Upper lobe of left lung (tissue), 6 donors: ENCODE measurements around the gene CAB39. TPM values are rescaled to one million over a fixed set of nuclear protein-coding genes. Genes with fewer than 3 reads are reported as not detected.

Experiments
- ATAC-seq, 2 donors: fragments of 200-7000 bp; cut with Tn5 transposase; one replicate each; pipeline ENCODE4 v1.9.1; 2022; ENCODE audit warnings: mild to moderate bottlenecking in 2 of 2, moderate library complexity in 2 of 2; ENCODE audit not compliant: low FRiP score in 2 of 2
- DNase-seq, 2 donors: peaks; one replicate each; pipeline ENCODE4 v3.0.0-alpha.2; 2019 to 2020
- H3K27ac ChIP-seq, 4 donors: fragments of 200-600 bp; sonication (generic); one replicate each; pipeline ENCODE4 v1.5.1; 2016 to 2019
- H3K27me3 ChIP-seq, 4 donors: fragments of 200-600 bp; sonication (generic); one replicate each; pipeline ENCODE4 v1.5.1; 2017 to 2019
- H3K36me3 ChIP-seq, 4 donors: fragments of 200-600 bp; sonication (generic); one replicate each; pipeline ENCODE4 v1.5.1; 2016 to 2019
- H3K4me1 ChIP-seq, 4 donors: fragments of 200-600 bp; sonication (generic); one replicate each; pipeline ENCODE4 v1.5.1; 2018 to 2019
- H3K4me3 ChIP-seq, 4 donors: fragments of 200-600 bp; sonication (generic); one replicate each; pipeline ENCODE4 v1.5.1; 2017 to 2019; ENCODE audit warnings: mild to moderate bottlenecking in 2 of 4, moderate library complexity in 1 of 4
- H3K9me3 ChIP-seq, 4 donors: fragments of 200-600 bp; sonication (generic); one replicate each; pipeline ENCODE4 v1.5.1; 2018 to 2019
- CTCF ChIP-seq, 6 experiments: fragments of 450-650 bp in 4 of 6; fragments of 200-600 bp in 2 of 6; sonication (generic) in 2 of 6; IDR thresholded peaks; one replicate each; pipeline ENCODE4 v1.5.1; 2016 to 2019; ENCODE audit warnings: antibody characterized with exemption in 6 of 6
- EP300 ChIP-seq, 4 donors: sonication (generic); formaldehyde crosslinking; IDR thresholded peaks; one replicate each; pipeline ENCODE4 v1.5.1; 2017; ENCODE audit warnings: antibody characterized with exemption in 4 of 4, control low read depth in 2 of 4
- POLR2A ChIP-seq, 4 donors: fragments of 450-650 bp; IDR thresholded peaks; one replicate each; pipeline ENCODE4 v1.5.1; 2016 to 2017; ENCODE audit warnings: antibody characterized with exemption in 4 of 4, mild to moderate bottlenecking in 2 of 4
- POLR2AphosphoS5 ChIP-seq, 2 donors: sonication (generic); formaldehyde crosslinking; IDR thresholded peaks; one replicate each; pipeline ENCODE4 v1.5.1; 2017; ENCODE audit warnings: antibody characterized with exemption in 2 of 2
- WGBS, 2 donors: methylation state at CpG; one replicate each; pipeline ENCODE4 v1.1.5; 2017 to 2018; 5-methylcytosine and 5-hydroxymethylcytosine counted together
- total RNA-seq, 6 donors: library from RNA; depleted of rRNA in 4 of 6; stranded (reverse); fragments of >200 nt in 4 of 6; gene quantifications; one replicate each; pipeline versions ENCODE4 v1.1.0 to v1.2.1, GENCODE V29; 2016 to 2021
- donor health status: DM: no; HTN: no; CAD: no; lungs with moderate emphysema.
- donor health status: DM: no; HTN: yes; CAD: no; lungs with severe emphysema.

Gene CAB39
- 100 to 1,000 TPM in 1 of 6 donors, 10 to 100 TPM in 5; 56.5 to 125 (median 76.7) TPM for total RNA-seq

GRCh38 chr2:230712443-230713330 is at the start of gene CAB39:
Gene CAB39, plus strand, starts transcription at chr2:230712842. Its CDS starts 47,160 bp downstream, at chr2:230760002.
- Histone ChIP-seq H3K27ac (peak within 1 kb of the TSS; percentile 93 to 100 (median 98)), H3K27me3 (no peaks in the 10 kb centered on the region), H3K4me1 (peaks cover 31 to 39% (median 38%) of the 10 kb centered on the region in 4 donors), H3K4me3 (peak within 1 kb of the TSS; percentile 91 to 99 (median 96)), H3K36me3 (no peaks in the 10 kb centered on the region), H3K9me3 (no peaks in the 10 kb centered on the region)
- DNase-seq (peak; percentile 92 to 98), ATAC-seq (peak; percentile 95 to 97)
- 0 to 1% methylated on average over 31 to 51 of the region's 110 CpGs for WGBS, 2 donors
- TF ChIP-seq POLR2AphosphoS5 (IDR thresholded peaks at IDR 0.05): peak; percentile 85 to 88
- peak in 3 of 4 donors; percentile 66 to 95 (median 71) for TF ChIP-seq POLR2A (IDR thresholded peaks at IDR 0.05)
- peak; percentile 87 to 98 (median 96) for TF ChIP-seq CTCF (IDR thresholded peaks at IDR 0.05)
- peak in 1 of 4 donors; percentile 7 for TF ChIP-seq EP300 (IDR thresholded peaks at IDR 0.05)

GRCh38 chr2:230664128-230664527 is 48.5 kb upstream of the CAB39 start:
- Histone ChIP-seq H3K4me3 (no peak overlapping the region), H3K27ac (no peak overlapping the region), H3K36me3 (no peaks in the 10 kb centered on the region), H3K27me3 (no peaks in the 10 kb centered on the region), H3K4me1 (peaks cover 9 to 66% (median 39%) of the 10 kb centered on the region in 4 donors), H3K9me3 (no peaks in the 10 kb centered on the region)
- peak; percentile 50 to 79 for DNase-seq
- TF ChIP-seq POLR2AphosphoS5 (IDR thresholded peaks at IDR 0.05): no peak
- no peak for TF ChIP-seq EP300 (IDR thresholded peaks at IDR 0.05)
- no peak for TF ChIP-seq POLR2A (IDR thresholded peaks at IDR 0.05)
- no peak for TF ChIP-seq CTCF (IDR thresholded peaks at IDR 0.05)
- ATAC-seq: no peak
- 43% methylated on average over 2 of the region's 4 CpGs; no CpG with 5 or more reads in 1 of the 2 donors for WGBS, 2 donors

GRCh38 chr2:230664844-230665243 is 47.8 kb upstream of the CAB39 start:
- DNase-seq: no peak
- TF ChIP-seq EP300 (IDR thresholded peaks at IDR 0.05) (no peak), CTCF (IDR thresholded peaks at IDR 0.05) (no peak), POLR2AphosphoS5 (IDR thresholded peaks at IDR 0.05) (no peak), POLR2A (IDR thresholded peaks at IDR 0.05) (no peak)
- H3K27ac ChIP-seq: peak overlapping the region in 1 of 4 donors; percentile 7

DNA sequence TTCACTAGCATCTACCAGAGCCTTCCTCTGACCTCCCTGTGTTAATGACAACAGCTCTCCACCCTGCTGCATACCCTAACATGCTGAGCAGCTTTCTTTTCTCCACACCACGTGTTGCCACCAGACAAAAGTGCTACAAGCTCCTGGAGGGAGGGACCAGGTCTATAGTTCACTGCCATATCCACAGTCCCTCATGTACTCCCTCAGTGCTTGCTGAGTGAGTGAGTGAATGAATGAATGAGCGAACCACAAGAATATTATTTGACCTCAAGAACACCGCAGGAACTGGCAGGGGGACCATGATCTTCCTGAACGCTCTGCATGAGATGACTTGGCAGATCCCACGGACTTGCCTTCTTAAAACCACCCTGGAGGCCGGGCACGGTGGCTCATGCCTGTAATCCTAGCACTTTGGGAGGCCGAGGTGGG is 47.4 kb upstream of the CAB39 start:
- Histone ChIP-seq H3K4me1 (peaks cover 6 to 56% (median 32%) of the 10 kb centered on the region in 4 donors), H3K27me3 (no peaks in the 10 kb centered on the region), H3K27ac (no peak overlapping the region), H3K4me3 (no peak overlapping the region), H3K36me3 (no peaks in the 10 kb centered on the region), H3K9me3 (no peaks in the 10 kb centered on the region)
- ATAC-seq (no peak), DNase-seq (peak in 1 of 2 donors; percentile 54)
- 67 to 81% methylated on average over 8 of the region's 8 CpGs for WGBS, 2 donors
- TF ChIP-seq POLR2A (IDR thresholded peaks at IDR 0.05) (no peak), POLR2AphosphoS5 (IDR thresholded peaks at IDR 0.05) (no peak), EP300 (IDR thresholded peaks at IDR 0.05) (no peak), CTCF (IDR thresholded peaks at IDR 0.05) (no peak)

More at GRCh38 chr2:230664844-230665243, 47.8 kb upstream of the CAB39 start:
- no peaks in the 10 kb centered on the region for H3K9me3 ChIP-seq
- H3K4me3 ChIP-seq: no peak overlapping the region
- no peaks in the 10 kb centered on the region for H3K36me3 ChIP-seq
- WGBS, 2 donors: 81 to 89% methylated on average over 7 of the region's 7 CpGs
- no peak for ATAC-seq
- peaks cover 9 to 60% (median 37%) of the 10 kb centered on the region in 4 donors for H3K4me1 ChIP-seq
- no peaks in the 10 kb centered on the region for H3K27me3 ChIP-seq
